ENCODE results near the gene NKX2-4. TPM values are rescaled to one million over a fixed set of nuclear protein-coding genes. Genes with fewer than 3 reads are reported as not detected.

The NKX2-4 gene
- total RNA-seq (2022) (not detected in 2 replicates), Bru-seq, nascent RNA (not detected), BruChase-seq, experiment 1, labeled RNA remaining after a 6-hour chase (not detected), BruChase-seq, experiment 2, labeled RNA remaining after a 2-hour chase (not detected)
- long read RNA-seq, result 0 reads

DNA sequence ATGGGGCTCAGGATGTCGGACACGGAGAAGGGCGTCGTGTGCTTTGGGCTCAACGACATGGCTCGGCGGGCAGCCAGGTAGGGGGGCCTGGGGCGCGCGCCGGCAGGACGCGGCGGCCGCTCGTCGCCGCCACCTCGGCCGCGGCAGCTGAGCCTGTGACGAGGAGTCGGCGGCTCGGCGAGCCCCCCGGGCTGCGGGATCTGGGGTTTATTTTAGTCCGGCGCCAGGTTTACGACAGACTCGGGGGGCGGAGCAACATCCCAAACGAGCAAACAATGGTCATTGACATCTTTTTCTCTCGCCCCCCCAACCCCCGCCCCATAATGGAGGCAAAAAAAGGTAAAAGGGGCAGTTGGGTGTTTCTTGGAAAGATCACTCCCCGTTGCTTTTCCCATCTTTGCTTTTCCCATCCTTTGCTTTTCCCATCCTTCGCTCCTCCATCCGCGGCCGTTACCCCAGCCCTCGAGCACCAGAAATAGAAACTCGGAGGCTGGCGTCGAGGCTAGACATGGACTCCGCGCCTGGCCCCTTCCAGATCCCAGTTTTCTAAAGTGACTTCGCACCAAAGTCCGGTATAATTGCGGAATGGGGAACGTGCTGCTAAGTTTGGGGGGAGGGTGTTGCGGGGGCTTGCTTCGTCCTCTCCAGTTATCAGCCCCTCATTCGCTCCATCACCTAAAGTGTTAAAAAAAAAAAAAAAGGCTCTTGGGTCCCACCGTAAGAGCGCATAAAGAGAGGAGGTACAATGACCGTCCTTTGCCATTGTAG lies at the start of gene NKX2-4:
TSS of gene NKX2-4 (minus strand) at position 186 of the 768 bp plus-strand sequence. CDS start at position 59, 127 bp downstream.
- no peaks in the 10 kb centered on the region for H3K4me1 Mint-ChIP-seq (ENCODE audit: low read depth, unreplicated experiment)
- no peak within 1 kb of the TSS for H3K4me3 Mint-ChIP-seq (ENCODE audit: low read depth, unreplicated experiment)
- CTCF ChIA-PET, result no interaction called here
- intact Hi-C loops (cut with micrococcal nuclease; ENCODE audit: unreplicated experiment), result no loop called here
- H3K9me3 Mint-ChIP-seq (ENCODE audit: low read depth, unreplicated experiment), result no peaks in the 10 kb centered on the region
- no peaks in the 10 kb centered on the region for H3K36me3 Mint-ChIP-seq (ENCODE audit: insufficient read depth, unreplicated experiment)
- H3K27ac Mint-ChIP-seq (ENCODE audit: unreplicated experiment), result no peak within 1 kb of the TSS
- TF ChIP-seq, protein P1, sequence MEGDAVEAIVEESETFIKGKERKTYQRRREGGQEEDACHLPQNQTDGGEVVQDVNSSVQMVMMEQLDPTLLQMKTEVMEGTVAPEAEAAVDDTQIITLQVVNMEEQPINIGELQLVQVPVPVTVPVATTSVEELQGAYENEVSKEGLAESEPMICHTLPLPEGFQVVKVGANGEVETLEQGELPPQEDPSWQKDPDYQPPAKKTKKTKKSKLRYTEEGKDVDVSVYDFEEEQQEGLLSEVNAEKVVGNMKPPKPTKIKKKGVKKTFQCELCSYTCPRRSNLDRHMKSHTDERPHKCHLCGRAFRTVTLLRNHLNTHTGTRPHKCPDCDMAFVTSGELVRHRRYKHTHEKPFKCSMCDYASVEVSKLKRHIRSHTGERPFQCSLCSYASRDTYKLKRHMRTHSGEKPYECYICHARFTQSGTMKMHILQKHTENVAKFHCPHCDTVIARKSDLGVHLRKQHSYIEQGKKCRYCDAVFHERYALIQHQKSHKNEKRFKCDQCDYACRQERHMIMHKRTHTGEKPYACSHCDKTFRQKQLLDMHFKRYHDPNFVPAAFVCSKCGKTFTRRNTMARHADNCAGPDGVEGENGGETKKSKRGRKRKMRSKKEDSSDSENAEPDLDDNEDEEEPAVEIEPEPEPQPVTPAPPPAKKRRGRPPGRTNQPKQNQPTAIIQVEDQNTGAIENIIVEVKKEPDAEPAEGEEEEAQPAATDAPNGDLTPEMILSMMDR (IDR thresholded peaks at IDR 0.05; ENCODE audit: unreplicated experiment), result no peak
- no peaks in the 10 kb centered on the region for H3K27me3 Mint-ChIP-seq (ENCODE audit: unreplicated experiment)
- no peak for DNase-seq
- no TSS peak for BruUV-seq (replicated peaks)

DNA sequence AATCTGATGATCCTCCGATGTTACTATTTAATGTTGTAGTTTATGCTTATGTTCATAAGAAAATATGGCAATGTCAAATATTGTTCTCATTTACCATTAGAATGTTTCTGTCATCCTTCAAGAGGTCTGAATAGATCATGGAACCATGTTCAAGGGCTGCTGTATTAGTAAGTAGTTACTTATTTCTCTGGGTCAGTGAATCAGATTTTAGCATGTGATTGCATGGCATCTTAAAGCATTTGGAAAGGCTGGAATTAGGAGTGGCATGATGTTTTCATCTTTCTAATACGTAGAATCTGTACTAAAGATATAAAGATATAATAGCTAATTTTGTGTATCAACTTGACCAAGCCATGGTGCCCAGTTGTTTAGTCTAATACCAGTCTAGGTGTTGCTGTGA lies 40.5 kb upstream of the NKX2-4 start:
- intact Hi-C loops (cut with micrococcal nuclease; ENCODE audit: unreplicated experiment), result no loop called here
- no TSS peak for BruUV-seq (replicated peaks)
- CTCF ChIA-PET, result no interaction called here
- H3K9me3 Mint-ChIP-seq (ENCODE audit: low read depth, unreplicated experiment), result no peaks in the 10 kb centered on the region
- TF ChIP-seq, protein P1 (IDR thresholded peaks at IDR 0.05; ENCODE audit: unreplicated experiment), result no peak
- H3K27ac Mint-ChIP-seq (ENCODE audit: unreplicated experiment), result no peak overlapping the region
- peaks cover 12% of the 10 kb centered on the region for H3K4me1 Mint-ChIP-seq (ENCODE audit: low read depth, unreplicated experiment)
- H3K4me3 Mint-ChIP-seq (ENCODE audit: low read depth, unreplicated experiment), result no peak overlapping the region
- no peak for DNase-seq
- H3K36me3 Mint-ChIP-seq (ENCODE audit: insufficient read depth, unreplicated experiment), result no peaks in the 10 kb centered on the region
- H3K27me3 Mint-ChIP-seq (ENCODE audit: unreplicated experiment), result no peaks in the 10 kb centered on the region

DNA sequence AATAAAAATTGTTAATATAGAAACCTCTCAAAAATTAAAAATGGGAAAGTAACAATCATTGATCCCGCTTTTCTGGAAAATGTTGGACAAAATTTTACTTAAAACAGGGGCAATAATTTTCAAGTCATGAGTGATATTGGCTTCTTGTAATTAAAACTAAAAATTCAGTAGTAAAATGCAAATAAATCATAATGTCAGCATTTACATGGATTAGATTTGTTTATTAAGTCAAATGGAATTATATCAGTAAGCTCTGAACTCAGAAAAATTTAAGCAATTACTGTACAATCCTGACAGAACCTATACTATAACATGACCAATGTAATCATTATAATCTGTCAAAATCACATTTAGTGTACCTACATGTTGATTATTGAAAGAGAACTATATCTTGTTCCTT lies 39.9 kb upstream of the NKX2-4 start:
- no TSS peak for BruUV-seq (replicated peaks)
- intact Hi-C loops (cut with micrococcal nuclease; ENCODE audit: unreplicated experiment), result no loop called here
- Mint-ChIP-seq H3K27ac (ENCODE audit: unreplicated experiment) (no peak overlapping the region), H3K27me3 (ENCODE audit: unreplicated experiment) (no peaks in the 10 kb centered on the region), H3K9me3 (ENCODE audit: low read depth, unreplicated experiment) (no peaks in the 10 kb centered on the region), H3K4me3 (ENCODE audit: low read depth, unreplicated experiment) (no peak overlapping the region), H3K4me1 (ENCODE audit: low read depth, unreplicated experiment) (peaks cover 12% of the 10 kb centered on the region), H3K36me3 (ENCODE audit: insufficient read depth, unreplicated experiment) (no peaks in the 10 kb centered on the region)
- TF ChIP-seq, protein P1 (IDR thresholded peaks at IDR 0.05; ENCODE audit: unreplicated experiment), result no peak
- CTCF ChIA-PET, result no interaction called here
- DNase-seq, result no peak

DNA sequence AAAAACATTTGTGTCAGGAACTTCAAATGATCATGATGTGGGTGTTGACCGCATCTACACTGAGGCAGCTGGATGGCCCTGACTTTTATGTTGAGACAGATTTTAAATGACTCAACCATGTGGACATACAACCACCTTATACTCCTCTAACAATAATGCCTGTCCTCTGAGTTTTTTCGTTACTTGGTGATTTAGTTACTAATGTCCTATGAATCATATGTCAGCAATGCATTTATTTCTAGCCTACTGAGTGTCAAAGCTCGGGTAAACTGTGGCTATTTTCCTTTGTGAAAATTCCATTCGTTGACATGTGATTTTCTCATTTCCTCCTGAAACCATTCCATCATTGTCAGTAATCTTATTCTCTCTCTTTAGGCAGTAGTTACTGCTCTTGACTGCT lies 38.9 kb upstream of the NKX2-4 start:
- Mint-ChIP-seq H3K4me1 (ENCODE audit: low read depth, unreplicated experiment) (peaks cover 12% of the 10 kb centered on the region), H3K9me3 (ENCODE audit: low read depth, unreplicated experiment) (no peaks in the 10 kb centered on the region), H3K4me3 (ENCODE audit: low read depth, unreplicated experiment) (no peak overlapping the region), H3K27ac (ENCODE audit: unreplicated experiment) (no peak overlapping the region), H3K27me3 (ENCODE audit: unreplicated experiment) (no peaks in the 10 kb centered on the region), H3K36me3 (ENCODE audit: insufficient read depth, unreplicated experiment) (no peaks in the 10 kb centered on the region)
- CTCF ChIA-PET, result no interaction called here
- BruUV-seq (replicated peaks), result no TSS peak
- intact Hi-C loops (cut with micrococcal nuclease; ENCODE audit: unreplicated experiment), result no loop called here
- no peak for DNase-seq
- TF ChIP-seq, protein P1 (IDR thresholded peaks at IDR 0.05; ENCODE audit: unreplicated experiment), result no peak
